ENCODE results near the gene SFXN5.

Gene SFXN5

GRCh38 chr2:72924353-72925240, 146.9 kb downstream of the SFXN5 start:
- Histone ChIP-seq H3K27ac (no peak overlapping the region), H3K4me3 (peak overlapping the region; percentile 40)
- DNase-seq (ENCODE audit: low spot score), result peak; percentile 63
- no peak for TF ChIP-seq CTCF (IDR thresholded peaks at IDR 0.05)

GRCh38 chr2:72923833-72924352, 147.6 kb downstream of the SFXN5 start:
- TF ChIP-seq CTCF (IDR thresholded peaks at IDR 0.05), result no peak
- H3K27ac ChIP-seq, result no peak overlapping the region
- no peak for DNase-seq (ENCODE audit: low spot score)
- peak overlapping the region; percentile 40 for H3K4me3 ChIP-seq

GRCh38 chr2:72921853-72922252, 149.7 kb downstream of the SFXN5 start:
- no peak for DNase-seq (ENCODE audit: low spot score)
- no peak overlapping the region for H3K4me3 ChIP-seq
- no peak overlapping the region for H3K27ac ChIP-seq
- no peak for TF ChIP-seq CTCF (IDR thresholded peaks at IDR 0.05)

GRCh38 chr2:72921088-72921851, 150.2 kb downstream of the SFXN5 start:
- peak overlapping the region; percentile 62 for H3K4me3 ChIP-seq
- H3K27ac ChIP-seq, result no peak overlapping the region
- TF ChIP-seq CTCF (IDR thresholded peaks at IDR 0.05), result no peak
- DNase-seq (ENCODE audit: low spot score), result no peak

- peak; percentile 59 for DNase-seq (ENCODE audit: low spot score)
- peak overlapping the region; percentile 62 for H3K4me3 ChIP-seq
- TF ChIP-seq CTCF (IDR thresholded peaks at IDR 0.05), result no peak
- no peak overlapping the region for H3K27ac ChIP-seq
Observed at GRCh38 chr2:72920318-72921087, 151.0 kb downstream of the SFXN5 start.

GRCh38 chr2:72919414-72920317, 151.8 kb downstream of the SFXN5 start:
- peak overlapping the region; percentile 62 for H3K4me3 ChIP-seq
- no peak for DNase-seq (ENCODE audit: low spot score)
- H3K27ac ChIP-seq, result no peak overlapping the region
- TF ChIP-seq CTCF (IDR thresholded peaks at IDR 0.05), result no peak
